Tibial artery (tissue), 4 donors: ENCODE measurements around the gene DYNLT2B.

Experiments used
- DNase-seq, 2 donors: peaks; one replicate each; pipeline ENCODE4 v3.0.0-alpha.2; 2019
- H3K27ac ChIP-seq, 2 donors: fragments of 200-600 bp; sonication (generic) in 1 of 2; 1 replicate in 1 of 2; 2 replicates in 1 of 2; pipeline ENCODE4 v1.5.1; 2018 to 2019; ENCODE audit warnings: mild to moderate bottlenecking in 1 of 2
- H3K27me3 ChIP-seq, 2 donors: fragments of 200-600 bp; sonication (generic) in 1 of 2; one replicate each; pipeline versions ENCODE4 v1.5.1 to v1.6.0; 2016 to 2019
- H3K36me3 ChIP-seq, 3 donors: fragments of 200-600 bp; sonication (generic) in 2 of 3; one replicate each; pipeline ENCODE4 v1.5.1; 2016 to 2019; ENCODE audit warnings: mild to moderate bottlenecking in 2 of 3
- H3K4me1 ChIP-seq, 4 donors: fragments of 200-600 bp; sonication (generic) in 2 of 4; 1 replicate in 3 of 4; 2 replicates in 1 of 4; pipeline ENCODE4 v1.5.1; 2016 to 2019
- H3K4me3 ChIP-seq, 2 donors: fragments of 200-600 bp; sonication (generic) in 1 of 2; 1 replicate in 1 of 2; 2 replicates in 1 of 2; pipeline ENCODE4 v1.5.1; 2018 to 2019; ENCODE audit warnings: mild to moderate bottlenecking in 2 of 2
- H3K9me3 ChIP-seq, 3 donors: fragments of 200-600 bp; sonication (generic) in 1 of 3; one replicate each; pipeline ENCODE4 v1.5.1; 2016 to 2019
- CTCF ChIP-seq, 2 experiments: fragments of 200-600 bp in 1 of 2; fragments of 450-650 bp in 1 of 2; IDR thresholded peaks; one replicate each; pipeline ENCODE4 v1.5.1; 2017 to 2019; ENCODE audit warnings: antibody characterized with exemption in 2 of 2, mild to moderate bottlenecking in 1 of 2, moderate library complexity in 1 of 2
- intact Hi-C: fragments of 100-400 bp; cut with DNase I; formaldehyde crosslinking; loops from one replicate; pipeline ENCODE4 v1.15.0; 2023; ENCODE audit warnings: low total_unique reads

The DYNLT2B gene

GRCh38 chr3:196341137-196341536 lies 23.1 kb upstream of the DYNLT2B start:
- Histone ChIP-seq H3K27ac (no peak overlapping the region), H3K36me3 (peaks cover 0 to 7% (median 0%) of the 10 kb centered on the region in 3 donors), H3K9me3 (no peaks in the 10 kb centered on the region), H3K4me3 (no peak overlapping the region), H3K4me1 (no peaks in the 10 kb centered on the region), H3K27me3 (peaks cover 0 to 3% of the 10 kb centered on the region in 2 donors)
- intact Hi-C loops: no loop called here
- no peak for DNase-seq
- TF ChIP-seq CTCF (IDR thresholded peaks at IDR 0.05): no peak

- Histone ChIP-seq H3K9me3 (no peaks in the 10 kb centered on the region), H3K27me3 (peaks cover 0 to 9% of the 10 kb centered on the region in 2 donors), H3K4me1 (no peaks in the 10 kb centered on the region), H3K36me3 (peaks cover 0 to 3% (median 0%) of the 10 kb centered on the region in 3 donors), H3K4me3 (no peak overlapping the region), H3K27ac (no peak overlapping the region)
- TF ChIP-seq CTCF (IDR thresholded peaks at IDR 0.05): no peak
- DNase-seq: no peak
- intact Hi-C loops: no loop called here
Observed at GRCh38 chr3:196340466-196340865, 22.4 kb upstream of the DYNLT2B start.

- intact Hi-C loops: no loop called here
- TF ChIP-seq CTCF (IDR thresholded peaks at IDR 0.05): no peak
- Histone ChIP-seq H3K27me3 (peaks cover 0 to 16% of the 10 kb centered on the region in 2 donors), H3K4me1 (no peaks in the 10 kb centered on the region), H3K36me3 (no peaks in the 10 kb centered on the region), H3K4me3 (no peak overlapping the region), H3K9me3 (no peaks in the 10 kb centered on the region), H3K27ac (no peak overlapping the region)
- DNase-seq: no peak
Observed at GRCh38 chr3:196339493-196340254, 21.6 kb upstream of the DYNLT2B start.

GRCh38 chr3:196339044-196339443 lies 21.0 kb upstream of the DYNLT2B start:
- TF ChIP-seq CTCF (IDR thresholded peaks at IDR 0.05): no peak
- Histone ChIP-seq H3K36me3 (no peaks in the 10 kb centered on the region), H3K27me3 (peaks cover 0 to 20% of the 10 kb centered on the region in 2 donors), H3K4me1 (no peaks in the 10 kb centered on the region), H3K27ac (no peak overlapping the region), H3K9me3 (no peaks in the 10 kb centered on the region), H3K4me3 (no peak overlapping the region)
- no peak for DNase-seq
- intact Hi-C loops: no loop called here

GRCh38 chr3:196336319-196337145 lies 18.5 kb upstream of the DYNLT2B start:
- Histone ChIP-seq H3K27me3 (peaks cover 0 to 26% of the 10 kb centered on the region in 2 donors), H3K4me1 (no peaks in the 10 kb centered on the region), H3K36me3 (no peaks in the 10 kb centered on the region), H3K27ac (no peak overlapping the region), H3K4me3 (no peak overlapping the region), H3K9me3 (no peaks in the 10 kb centered on the region)
- DNase-seq: no peak
- no peak for TF ChIP-seq CTCF (IDR thresholded peaks at IDR 0.05)
- intact Hi-C loops: no loop called here
